GM12878 (cell line): Measurements from ENCODE around the gene ATXN1. TPM values are rescaled to one million over a fixed set of nuclear protein-coding genes. Genes with fewer than 3 reads are reported as not detected.

Experiments used
- ATAC-seq: fragments of 200-7000 bp; cut with Tn5 transposase; 3 replicates; pipeline ENCODE4 v1.9.1; 2020; ENCODE audit warnings: mild to moderate bottlenecking, moderate library complexity
- BruUV-seq: library from RNA; stranded (reverse); fragments of 400-500 nt; replicated peaks from 2 replicates; lab custom pipeline; 2021; lab: Mats Ljungman, UMichigan
- CTCF ChIA-PET: fragments of 300-600 bp; sonication (Branson Sonifier 250); formaldehyde crosslinking; extraction: SDS; loops from one replicate; lab custom pipeline; 2021; ENCODE audit warnings: inconsistent platforms; lab: Yijun Ruan, JAX
- POLR2A ChIA-PET: fragments of 350-600 bp; formaldehyde crosslinking; extraction: SDS; loops from one replicate; lab custom pipeline; 2021; ENCODE audit warnings: inconsistent platforms; lab: Charles Lee
- RAD21 ChIA-PET: fragments of 300-600 bp; sonication (Branson Sonifier 250); formaldehyde crosslinking; loops from one replicate; lab custom pipeline; 2023; ENCODE audit warnings: antibody characterized with exemption; ENCODE audit not compliant: unreplicated experiment; lab: Charles Lee
- SMC1A ChIA-PET: fragments of 300-600 bp; sonication (Branson Sonifier 250); formaldehyde crosslinking; loops from one replicate; lab custom pipeline; 2023; ENCODE audit not compliant: unreplicated experiment, uncharacterized antibody; lab: Charles Lee
- DNase-seq: peaks from one replicate; pipeline ENCODE4 v3.0.0-alpha.2; 2011; ENCODE audit warnings: low read depth, low spot score
- FAIRE-seq: peaks from 3 replicates; lab custom pipeline; 2011; peaks lifted over from hg19 to GRCh38; lab: Jason Lieb, UNC
- H2AFZ ChIP-seq: 2 replicates; pipeline ENCODE4 v1.6.0; 2011; ENCODE audit warnings: low read depth, low read length, control low read depth; ENCODE audit not compliant: control insufficient read depth
- H3K27ac ChIP-seq: 2 replicates; pipeline ENCODE4 v1.5.1; 2011; ENCODE audit warnings: control low read depth; ENCODE audit not compliant: control insufficient read depth, insufficient read depth
- H3K27me3 ChIP-seq, 2 experiments: replicated peaks in 1 of 2; 2 replicates each; pipeline versions ENCODE4 v1.6.0 to v1.6.1; 2011; ENCODE audit warnings: low read length in 1 of 2; ENCODE audit not compliant: control insufficient read depth in 2 of 2, insufficient read depth in 2 of 2
- H3K36me3 ChIP-seq, 2 experiments: 2 replicates each; pipeline ENCODE4 v1.5.1; 2011; ENCODE audit warnings: low read length in 1 of 2; ENCODE audit not compliant: control insufficient read depth in 2 of 2, insufficient read depth in 2 of 2
- H3K4me1 ChIP-seq: 2 replicates; pipeline ENCODE4 v1.6.1; 2011; ENCODE audit warnings: mild to moderate bottlenecking, low read length, moderate library complexity, mixed read lengths; ENCODE audit not compliant: control insufficient read depth, insufficient read depth
- H3K4me2 ChIP-seq: 2 replicates; pipeline ENCODE4 v1.6.0; 2011; ENCODE audit warnings: control low read depth; ENCODE audit not compliant: control insufficient read depth, insufficient read depth
- H3K4me3 ChIP-seq: fragments of 200-600 bp; sonication (generic); 2 replicates; pipeline ENCODE4 v1.5.1; 2016
- H3K79me2 ChIP-seq: 2 replicates; pipeline ENCODE4 v1.6.0; 2011; ENCODE audit warnings: low read length; ENCODE audit not compliant: control insufficient read depth, insufficient read depth
- H3K9ac ChIP-seq: 2 replicates; pipeline ENCODE4 v1.8.0; 2011; ENCODE audit warnings: low read length, control low read depth, mixed read lengths; ENCODE audit not compliant: control insufficient read depth, insufficient read depth
- H3K9me3 ChIP-seq: replicated peaks from 3 replicates; pipeline ENCODE4 v1.5.1; 2011; ENCODE audit warnings: mild to moderate bottlenecking, low read length; ENCODE audit not compliant: control insufficient read depth, insufficient read depth
- H4K20me1 ChIP-seq: 2 replicates; pipeline ENCODE4 v1.6.0; 2011; ENCODE audit not compliant: control insufficient read depth, insufficient read depth
- ATF2 ChIP-seq: IDR thresholded peaks from 2 replicates; pipeline ENCODE4 v1.6.1; 2012; ENCODE audit warnings: low read length, inconsistent platforms
- NFYA ChIP-seq: IDR thresholded peaks from 2 replicates; pipeline ENCODE4 v1.6.1; 2011; ENCODE audit warnings: low read depth, mild to moderate bottlenecking, low read length, improper control_type of control experiment, borderline replicate concordance
- PAX8 ChIP-seq: fragments of 450-650 bp; IDR thresholded peaks from 2 replicates; pipeline ENCODE4 v1.6.1; 2017; ENCODE audit warnings: mild to moderate bottlenecking, moderate library complexity
- TARDBP ChIP-seq: IDR thresholded peaks from 2 replicates; pipeline ENCODE4 v1.6.1; 2016; ENCODE audit warnings: borderline replicate concordance
- ZNF24 ChIP-seq: fragments of 450-650 bp; IDR thresholded peaks from 2 replicates; pipeline ENCODE4 v1.6.1; 2017; ENCODE audit warnings: antibody characterized with exemption, mild to moderate bottlenecking
- WGBS: methylation state at CpG from one replicate; pipeline ENCODE4 v1.1.6; 2016; ENCODE audit warnings: low lambda C conversion rate; ENCODE audit not compliant: insufficient replicate concordance, insufficient coverage; ENCODE audit errors: missing lambda C conversion rate; 5-methylcytosine and 5-hydroxymethylcytosine counted together
- in situ Hi-C: fragments of 300-500 bp; cut with MboI; formaldehyde crosslinking; loops from 9 replicates; pipeline ENCODE4 v1.14.3; 2018; ENCODE audit warnings: mixed read lengths
- intact Hi-C: fragments of 100-400 bp; cut with micrococcal nuclease; formaldehyde crosslinking; loops from one replicate; pipeline ENCODE4 v1.14.2; 2022; ENCODE audit not compliant: unreplicated experiment
- polyA plus RNA-seq, 11 experiments: library from polyadenylated mRNA; depleted of rRNA in 4 of 11; unstranded in 6 of 11; stranded (reverse) in 5 of 11; fragments of >200 nt; fragmentation: Nextera tagmentation in 4 of 11; fragmentation: Illumina TruSeq in 1 of 11; extraction: Ambion mirVana in 4 of 11; extraction: Trizol in 1 of 11; gene quantifications; 1 replicate in 1 of 11; 2 replicates in 10 of 11; pipeline versions ENCODE4 v1.2.1 to v1.2.3, GENCODE V29; 2011 to 2016; ENCODE audit warnings: inconsistent platforms in 2 of 11, missing spikeins in 2 of 11, low read depth in 1 of 11
- total RNA-seq, 4 experiments: library from RNA; depleted of rRNA in 3 of 4; stranded (reverse); fragments of >200 nt in 3 of 4; fragmentation: Illumina TruSeq in 1 of 4; extraction: Trizol in 1 of 4; gene quantifications; 2 replicates each; pipeline versions ENCODE4 v1.2.1 to v1.2.3, GENCODE V29; 2013 to 2021

The ATXN1 gene
- total and polyA plus RNA-seq, 10 of the 15 experiments (the other 5 are each of a cell fraction or from before 2014, with no cell fraction given): 12.2 to 51.2 (median 20.5) TPM

GRCh38 chr6:16725145-16725864, 36.0 kb downstream of the ATXN1 start:
- Histone ChIP-seq H3K36me3 (no peaks in the 10 kb centered on the region), H3K79me2 (no peaks in the 10 kb centered on the region; the same call in 1 of the 2 replicates), H3K4me2 (no peak overlapping the region), H2AFZ (no peak overlapping the region), H4K20me1 (peaks cover 4% of the 10 kb centered on the region), H3K9ac (no peak overlapping the region), H3K27ac (no peak overlapping the region), H3K27me3 (no peaks in the 10 kb centered on the region; a peak in 1 of 4 replicates), H3K9me3 (no peaks in the 10 kb centered on the region; the same call in 2 of the 3 replicates), H3K4me3 (no peak overlapping the region), H3K4me1 (no peaks in the 10 kb centered on the region; the same call in 1 of the 2 replicates)
- SMC1A ChIA-PET: interaction anchor here (0.6 to 7.3 kb wide), 8 partner anchors 9 to 406 kb away, joined by 3 to 28 read pairs (median 3); no protein-coding TSS in a partner anchor
- no peak for DNase-seq
- BruUV-seq: no TSS peak
- no peak for FAIRE-seq
- in situ Hi-C loops (no loop called here), intact Hi-C loops (no loop called here)
- RAD21 ChIA-PET: interaction anchor here (0.6 to 1.1 kb wide), 2 partner anchors 151 to 214 kb away, joined by 3 to 4 read pairs; no protein-coding TSS in a partner anchor
- WGBS: 68% methylated on average over 7 of the region's 7 CpGs
- no peak for ATAC-seq
- CTCF ChIA-PET: interaction anchor here (0.7 to 2.0 kb wide), 5 partner anchors 13 to 211 kb away, joined by 3 to 5 read pairs (median 3); no protein-coding TSS in a partner anchor
- TF ChIP-seq ZNF24: no peak
- no peak for TF ChIP-seq ATF2
- no peak for TF ChIP-seq NFYA
- no peak for TF ChIP-seq PAX8
- no peak for TF ChIP-seq TARDBP
- POLR2A ChIA-PET: interaction anchor here (0.7 to 0.9 kb wide), 3 partner anchors 34 to 311 kb away, joined by 3 to 4 read pairs (median 3); no protein-coding TSS in a partner anchor
